ENCODE measurements around the gene THRSP.

- no peak for TF ChIP-seq POLR2AphosphoS5 (IDR thresholded peaks at IDR 0.05; ENCODE audit: low read depth, low read length)
- no peak for TF ChIP-seq TAF1 (IDR thresholded peaks at IDR 0.05; ENCODE audit: low read depth, low read length)
- TF ChIP-seq POLR2A (IDR thresholded peaks at IDR 0.05; ENCODE audit: low read depth, low read length): no peak
- no peak for TF ChIP-seq SPI1 (IDR thresholded peaks at IDR 0.05; ENCODE audit: low read depth, low read length)
- no peak for TF ChIP-seq POU2F2 (IDR thresholded peaks at IDR 0.05; ENCODE audit: low read depth, low read length)
- TF ChIP-seq PAX5 (IDR thresholded peaks at IDR 0.05; ENCODE audit: insufficient read depth, low read length, severe bottlenecking): no peak
Measured at GRCh38 chr11:78021611-78022010, 42.0 kb upstream of the THRSP start.
